Mesodermal cell (in vitro differentiated cells): Measurements from ENCODE around the gene PDZD2.
"Not testable (repeated sequence)": the region's sequence is repeated elsewhere in the genome, so short reads cannot be mapped to it uniquely, and the experiment has no call there.

ENCODE experiments used
- H3K27ac ChIP-seq: 2 replicates; pipeline ENCODE4 v1.7.0; 2013; ENCODE audit warnings: mild to moderate bottlenecking, low read depth, low read length, moderate library complexity; ENCODE audit not compliant: severe bottlenecking
- H3K36me3 ChIP-seq: 2 replicates; pipeline ENCODE4 v1.7.1; 2013; ENCODE audit warnings: mild to moderate bottlenecking, low read length, moderate library complexity; ENCODE audit not compliant: control insufficient read depth, insufficient read depth
- H3K4me1 ChIP-seq: one replicate; pipeline ENCODE4 v1.7.1; 2013; ENCODE audit warnings: mild to moderate bottlenecking, low read length; ENCODE audit not compliant: insufficient read depth, control insufficient read depth, poor library complexity, severe bottlenecking
- H3K4me3 ChIP-seq: 2 replicates; pipeline ENCODE4 v1.7.0; 2013; ENCODE audit warnings: low read length, control low read depth, mild to moderate bottlenecking; ENCODE audit not compliant: insufficient read depth, poor library complexity, severe bottlenecking; ENCODE audit errors: extremely low read depth
- H3K9me3 ChIP-seq: 2 replicates; pipeline ENCODE4 v1.7.1; 2013; ENCODE audit warnings: mild to moderate bottlenecking, low read length, moderate library complexity; ENCODE audit not compliant: control insufficient read depth
- WGBS, 2 experiments: methylation state at CpG; one replicate each; pipeline ENCODE4 v1.1.5; 2013; ENCODE audit warnings: missing lambda C conversion rate in 2 of 2; ENCODE audit not compliant: insufficient coverage in 2 of 2; 5-methylcytosine and 5-hydroxymethylcytosine counted together

Gene PDZD2

DNA sequence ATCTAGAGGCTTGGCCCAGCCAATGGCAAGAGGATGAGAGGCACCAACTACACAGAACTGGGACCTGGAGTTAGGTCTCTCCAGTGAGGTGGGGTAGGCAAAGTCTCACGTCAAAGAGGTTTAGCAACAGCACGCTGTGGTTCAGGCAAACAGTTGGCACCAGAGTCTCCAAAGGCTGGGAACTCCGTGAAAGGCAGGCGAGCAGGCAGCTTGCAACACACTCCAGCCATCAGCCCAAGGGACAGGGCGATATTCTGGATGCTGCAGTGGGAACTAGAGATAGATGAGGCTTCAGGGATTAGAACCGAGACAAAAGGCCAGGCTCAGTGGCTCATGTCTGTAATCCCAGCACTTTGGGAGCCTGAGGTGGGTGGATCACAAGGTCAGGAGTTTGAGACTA lies 129.1 kb downstream of the PDZD2 start:
- WGBS, 2 experiments, result 92 to 95% methylated on average over 5 to 6 of the region's 6 CpGs
- no peaks in the 10 kb centered on the region for H3K9me3 ChIP-seq
- no peak overlapping the region for H3K4me3 ChIP-seq
- H3K36me3 ChIP-seq, result no peaks in the 10 kb centered on the region
- H3K27ac ChIP-seq, result no peak overlapping the region
- H3K4me1 ChIP-seq, result no peaks in the 10 kb centered on the region

- 89 to 93% methylated on average over 6 to 9 of the region's 9 CpGs for WGBS, 2 experiments
- Histone ChIP-seq H3K36me3 (no peaks in the 10 kb centered on the region), H3K9me3 (no peaks in the 10 kb centered on the region), H3K27ac (no peak overlapping the region), H3K4me1 (no peaks in the 10 kb centered on the region), H3K4me3 (no peak overlapping the region)
Measured at GRCh38 chr5:31768784-31769183, 129.9 kb downstream of the PDZD2 start.

DNA sequence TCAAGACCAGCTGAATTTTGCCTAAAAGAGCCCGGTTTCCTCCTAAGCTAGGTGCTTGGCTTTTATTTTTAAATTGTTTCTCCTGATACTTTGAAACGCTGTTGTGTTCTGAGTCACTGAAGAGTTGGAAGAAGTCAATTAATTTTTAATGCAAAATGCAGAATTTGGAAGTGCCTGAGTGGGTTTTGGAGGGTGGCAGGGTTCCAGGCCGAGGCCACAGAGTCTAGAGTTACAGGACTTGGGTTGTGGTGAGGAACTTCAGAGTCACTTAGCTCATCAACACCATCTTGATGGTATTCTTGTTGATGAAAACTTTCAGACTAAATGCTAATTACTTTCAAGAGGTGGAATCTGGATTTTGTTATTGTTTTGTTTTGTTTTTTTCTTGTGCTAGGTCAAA lies 130.6 kb downstream of the PDZD2 start:
- Histone ChIP-seq H3K9me3 (peaks cover 3% of the 10 kb centered on the region), H3K27ac (no peak overlapping the region), H3K4me1 (no peaks in the 10 kb centered on the region), H3K4me3 (no peak overlapping the region), H3K36me3 (no peaks in the 10 kb centered on the region)
- 82 to 100% methylated on average over 2 of the region's 3 CpGs for WGBS, 2 experiments

- H3K36me3 ChIP-seq, result no peaks in the 10 kb centered on the region
- no peak overlapping the region for H3K4me3 ChIP-seq
- H3K27ac ChIP-seq, result no peak overlapping the region
- peaks cover 6% of the 10 kb centered on the region for H3K9me3 ChIP-seq
- H3K4me1 ChIP-seq, result no peaks in the 10 kb centered on the region
- WGBS, 2 experiments, result 45 to 61% methylated on average over 3 to 4 of the region's 7 CpGs
Measured at GRCh38 chr5:31770132-31770720, 131.3 kb downstream of the PDZD2 start.

DNA sequence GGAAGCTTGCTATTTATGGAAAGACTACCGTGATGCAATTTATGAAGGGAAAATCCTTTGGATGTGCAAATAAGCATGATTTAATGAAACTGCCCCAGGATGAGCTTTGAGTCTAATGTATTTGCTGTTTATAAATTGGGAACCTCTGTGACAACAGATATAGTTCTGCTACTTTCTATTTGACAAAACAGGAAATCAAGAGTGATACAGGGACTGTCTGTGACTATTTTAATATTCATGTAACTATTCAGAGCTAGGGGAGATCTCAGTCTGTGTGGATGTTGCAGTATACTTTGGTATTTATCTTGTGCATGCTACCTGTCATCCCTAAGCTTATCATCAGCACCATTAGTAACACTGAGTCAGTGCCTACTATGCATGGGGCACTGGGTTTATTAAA lies 132.1 kb downstream of the PDZD2 start:
- no peaks in the 10 kb centered on the region for H3K4me1 ChIP-seq
- 75 to 85% methylated on average over 1 of the region's 1 CpG for WGBS, 2 experiments
- no peak overlapping the region for H3K27ac ChIP-seq
- H3K4me3 ChIP-seq, result no peak overlapping the region
- peaks cover 7% of the 10 kb centered on the region for H3K9me3 ChIP-seq
- H3K36me3 ChIP-seq, result no peaks in the 10 kb centered on the region

DNA sequence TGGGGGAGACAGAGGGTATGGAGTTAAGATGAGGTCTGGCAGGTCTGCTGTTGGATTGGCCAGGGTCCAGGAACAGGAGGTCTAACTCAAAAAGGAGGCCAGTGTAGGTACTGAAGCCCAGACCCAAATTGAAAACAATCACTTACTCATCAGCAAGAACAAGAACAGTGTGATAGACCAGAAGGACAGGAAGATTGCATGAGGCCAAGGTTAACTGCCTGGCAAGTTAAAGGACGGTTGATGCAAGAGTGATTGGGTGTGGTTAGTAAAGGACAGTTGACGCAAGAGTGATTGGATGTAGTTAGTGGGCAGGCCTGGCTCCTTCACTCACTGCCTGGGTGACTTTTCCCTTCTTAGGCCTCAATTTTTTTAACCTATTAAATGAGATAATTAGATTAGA lies 132.6 kb downstream of the PDZD2 start:
- no peak overlapping the region for H3K27ac ChIP-seq
- no peaks in the 10 kb centered on the region for H3K36me3 ChIP-seq
- no peaks in the 10 kb centered on the region for H3K4me1 ChIP-seq
- no peak overlapping the region for H3K4me3 ChIP-seq
- peaks cover 9% of the 10 kb centered on the region for H3K9me3 ChIP-seq
- 83% methylated on average over 1 of the region's 2 CpGs; no CpG with 5 or more reads in 1 of the 2 experiments for WGBS, 2 experiments

DNA sequence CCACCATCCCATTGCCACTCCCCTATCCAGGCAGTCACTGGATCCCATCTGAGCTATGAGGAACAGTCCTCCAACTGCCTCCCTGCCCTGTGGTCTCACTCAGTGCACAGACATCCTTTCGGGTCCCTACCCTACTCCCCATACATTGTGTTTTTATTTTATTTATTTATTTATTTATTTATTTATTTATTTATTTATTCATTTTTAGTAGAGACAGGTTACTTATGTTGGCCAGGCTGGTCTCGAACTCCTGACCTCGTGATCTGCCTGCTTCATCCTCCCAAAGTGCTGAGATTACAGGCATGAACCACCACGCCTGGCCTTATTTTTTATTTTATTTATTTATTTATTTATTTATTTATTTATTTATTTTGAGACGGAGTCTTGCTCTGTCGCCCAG lies 137.4 kb downstream of the PDZD2 start:
- no CpG with 5 or more reads among the region's 6 CpGs for WGBS, 2 experiments
- H3K27ac ChIP-seq, H3K9me3 ChIP-seq, H3K36me3 ChIP-seq, H3K4me3 ChIP-seq, H3K4me1 ChIP-seq: not testable (repeated sequence)

GRCh38 chr5:31776976-31777651 lies 138.2 kb downstream of the PDZD2 start:
- Histone ChIP-seq H3K9me3 (peaks cover 9% of the 10 kb centered on the region), H3K36me3 (no peaks in the 10 kb centered on the region), H3K27ac (no peak overlapping the region), H3K4me1 (no peaks in the 10 kb centered on the region), H3K4me3 (no peak overlapping the region)
- WGBS, 2 experiments, result 83 to 92% methylated on average over 29 to 31 of the region's 41 CpGs

DNA sequence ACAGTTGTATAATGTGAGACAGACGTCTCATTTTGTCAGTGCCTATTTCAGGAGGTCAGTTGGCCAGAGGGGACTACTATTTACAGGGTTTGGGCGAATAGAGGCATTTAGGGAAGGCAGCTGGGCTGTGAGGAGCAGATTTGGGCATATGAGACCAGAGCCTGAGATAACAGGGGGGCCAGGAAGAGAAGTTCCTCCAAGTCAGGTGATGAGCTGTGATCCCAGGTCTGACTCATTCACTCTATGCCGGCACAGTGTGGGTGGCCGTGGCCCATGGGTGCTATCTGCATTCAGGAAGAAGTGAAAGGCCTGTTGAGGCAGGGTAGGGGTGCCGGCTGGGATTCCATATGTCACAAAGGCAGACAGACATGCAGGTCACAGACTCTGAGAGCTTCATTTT lies 142.8 kb downstream of the PDZD2 start:
- Histone ChIP-seq H3K36me3 (no peaks in the 10 kb centered on the region), H3K9me3 (no peaks in the 10 kb centered on the region), H3K4me1 (no peaks in the 10 kb centered on the region), H3K4me3 (no peak overlapping the region), H3K27ac (no peak overlapping the region)
- WGBS, 2 experiments, result 85 to 86% methylated on average over 3 to 4 of the region's 5 CpGs

GRCh38 chr5:31783086-31783645 lies 144.2 kb downstream of the PDZD2 start:
- 94% methylated on average over 10 of the region's 10 CpGs for WGBS, 2 experiments
- Histone ChIP-seq H3K9me3 (no peaks in the 10 kb centered on the region), H3K27ac (no peak overlapping the region), H3K4me3 (no peak overlapping the region), H3K4me1 (no peaks in the 10 kb centered on the region), H3K36me3 (no peaks in the 10 kb centered on the region)

- Histone ChIP-seq H3K4me3 (no peak overlapping the region), H3K4me1 (no peaks in the 10 kb centered on the region), H3K27ac (no peak overlapping the region), H3K9me3 (no peaks in the 10 kb centered on the region), H3K36me3 (no peaks in the 10 kb centered on the region)
- WGBS, 2 experiments, result 76% methylated on average over 7 of the region's 8 CpGs
Measured at GRCh38 chr5:31783731-31784130, 144.8 kb downstream of the PDZD2 start.
